GM12865 (cell line): ENCODE data around the gene ZNF280B.

Source experiments
- DNase-seq: peaks from one replicate; pipeline ENCODE4 v3.0.0; 2010; ENCODE audit warnings: low read depth
- H3K4me3 ChIP-seq: 2 replicates; pipeline ENCODE4 v1.5.1; 2011; ENCODE audit warnings: mild to moderate bottlenecking, low read depth, low read length, control low read depth
- TF ChIP-seq, protein P1 (sequence below): IDR thresholded peaks from 2 replicates; pipeline ENCODE4 v1.5.1; 2011; ENCODE audit warnings: low read length, control low read depth, low read depth, inconsistent platforms; ENCODE audit not compliant: insufficient read depth; ENCODE audit errors: missing control alignments

Gene ZNF280B

DNA sequence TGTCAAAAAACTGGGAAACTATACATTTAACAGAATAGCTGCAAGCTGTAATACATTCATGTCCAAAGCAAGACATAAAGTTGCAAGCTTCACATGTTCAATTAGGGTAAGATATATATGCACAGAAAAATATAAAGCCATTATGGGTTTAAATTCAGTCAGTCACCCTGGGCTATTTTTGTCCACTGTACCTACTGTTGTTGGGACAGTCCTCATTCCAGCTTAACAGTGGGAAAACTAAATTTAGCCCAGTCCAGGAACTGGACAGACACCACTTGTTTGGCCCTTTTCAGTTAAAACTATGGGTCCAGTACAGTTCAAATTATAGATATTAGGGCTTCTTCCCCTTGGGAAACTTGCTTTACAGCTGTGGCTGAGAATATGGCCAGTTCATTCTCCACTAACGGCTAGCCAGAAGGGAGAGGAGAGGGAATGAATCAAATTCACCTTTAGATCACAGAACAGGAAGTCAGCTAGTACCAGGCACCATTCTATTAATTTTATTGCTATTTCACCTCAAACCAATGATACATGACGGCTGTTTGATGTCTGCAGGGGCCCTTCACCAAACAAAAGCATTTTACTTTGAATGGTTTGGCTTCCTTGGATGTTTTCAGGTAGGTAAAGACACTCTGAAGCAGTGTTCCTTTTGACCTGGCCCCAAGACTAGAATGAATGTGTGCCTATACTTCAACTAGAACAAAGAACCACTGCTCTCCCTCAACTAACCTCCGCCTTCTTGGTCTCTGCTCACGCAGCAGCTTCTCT, 22.2 kb downstream of the ZNF280B start:
- DNase-seq = no peak
- TF ChIP-seq, protein P1, sequence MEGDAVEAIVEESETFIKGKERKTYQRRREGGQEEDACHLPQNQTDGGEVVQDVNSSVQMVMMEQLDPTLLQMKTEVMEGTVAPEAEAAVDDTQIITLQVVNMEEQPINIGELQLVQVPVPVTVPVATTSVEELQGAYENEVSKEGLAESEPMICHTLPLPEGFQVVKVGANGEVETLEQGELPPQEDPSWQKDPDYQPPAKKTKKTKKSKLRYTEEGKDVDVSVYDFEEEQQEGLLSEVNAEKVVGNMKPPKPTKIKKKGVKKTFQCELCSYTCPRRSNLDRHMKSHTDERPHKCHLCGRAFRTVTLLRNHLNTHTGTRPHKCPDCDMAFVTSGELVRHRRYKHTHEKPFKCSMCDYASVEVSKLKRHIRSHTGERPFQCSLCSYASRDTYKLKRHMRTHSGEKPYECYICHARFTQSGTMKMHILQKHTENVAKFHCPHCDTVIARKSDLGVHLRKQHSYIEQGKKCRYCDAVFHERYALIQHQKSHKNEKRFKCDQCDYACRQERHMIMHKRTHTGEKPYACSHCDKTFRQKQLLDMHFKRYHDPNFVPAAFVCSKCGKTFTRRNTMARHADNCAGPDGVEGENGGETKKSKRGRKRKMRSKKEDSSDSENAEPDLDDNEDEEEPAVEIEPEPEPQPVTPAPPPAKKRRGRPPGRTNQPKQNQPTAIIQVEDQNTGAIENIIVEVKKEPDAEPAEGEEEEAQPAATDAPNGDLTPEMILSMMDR = no peak
- no peak overlapping the region for H3K4me3 ChIP-seq

DNA sequence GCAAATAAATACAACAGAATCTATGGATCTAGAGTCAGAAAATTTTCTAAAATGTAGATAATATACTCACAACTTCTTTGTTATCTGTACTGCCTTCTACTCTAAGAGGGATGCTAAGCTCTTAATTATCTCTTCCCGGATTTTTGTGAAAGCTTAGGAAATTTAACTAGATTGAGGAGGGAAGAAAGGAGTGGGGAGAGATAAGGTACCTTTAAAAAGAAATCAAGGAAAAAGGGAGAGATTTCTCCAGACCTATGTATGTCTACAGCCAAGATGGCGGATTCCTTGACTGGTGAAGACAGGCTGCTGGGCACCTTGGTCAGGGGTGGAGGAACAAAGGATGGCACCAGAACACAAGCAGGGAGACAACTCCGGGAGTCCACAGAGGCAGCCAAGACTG, 23.0 kb downstream of the ZNF280B start:
- TF ChIP-seq, protein P1 = no peak
- no peak overlapping the region for H3K4me3 ChIP-seq
- no peak for DNase-seq

DNA sequence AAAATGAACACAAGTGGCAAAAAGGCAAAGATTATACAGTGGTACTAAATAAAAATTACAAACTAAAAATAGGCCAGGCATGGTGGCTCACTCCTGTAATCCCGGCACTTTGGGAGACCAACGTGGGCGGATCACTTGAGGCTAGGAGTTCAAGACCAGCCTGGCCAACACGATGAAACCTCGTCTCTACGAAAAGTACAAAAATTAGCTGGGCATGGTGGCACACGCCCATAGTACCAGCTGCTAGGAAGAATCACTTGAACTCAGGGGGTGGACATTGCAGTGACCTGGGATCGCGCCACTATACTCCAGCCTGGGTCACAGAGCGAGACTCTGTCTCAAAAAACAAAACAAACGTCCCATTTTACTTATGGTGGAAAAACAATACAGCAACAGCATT, 24.5 kb downstream of the ZNF280B start:
- TF ChIP-seq, protein P1 = no peak

DNA sequence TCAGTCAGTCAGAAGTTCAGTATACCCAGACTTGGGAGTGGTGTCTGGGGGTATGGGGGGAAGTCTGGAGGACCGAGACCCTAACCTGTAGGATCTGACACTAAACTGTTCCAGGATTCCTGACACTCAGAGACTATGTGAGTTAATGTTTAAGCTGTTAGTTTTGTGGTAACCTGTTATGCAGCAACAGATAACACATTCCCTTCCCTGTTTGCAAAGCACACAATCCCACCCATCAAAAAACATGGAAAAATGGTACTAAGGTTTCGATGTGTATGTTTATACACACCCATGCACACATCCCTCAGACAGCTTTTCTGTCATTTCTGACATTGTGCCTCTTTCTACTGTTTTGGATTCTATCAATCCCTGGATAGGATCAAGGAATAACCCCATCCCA, 27.6 kb downstream of the ZNF280B start:
- TF ChIP-seq, protein P1 = no peak
- no peak for DNase-seq
- no peak overlapping the region for H3K4me3 ChIP-seq

More for the DNA sequence above, 24.5 kb downstream of the ZNF280B start:
- no peak for DNase-seq
- H3K4me3 ChIP-seq = no peak overlapping the region

DNA sequence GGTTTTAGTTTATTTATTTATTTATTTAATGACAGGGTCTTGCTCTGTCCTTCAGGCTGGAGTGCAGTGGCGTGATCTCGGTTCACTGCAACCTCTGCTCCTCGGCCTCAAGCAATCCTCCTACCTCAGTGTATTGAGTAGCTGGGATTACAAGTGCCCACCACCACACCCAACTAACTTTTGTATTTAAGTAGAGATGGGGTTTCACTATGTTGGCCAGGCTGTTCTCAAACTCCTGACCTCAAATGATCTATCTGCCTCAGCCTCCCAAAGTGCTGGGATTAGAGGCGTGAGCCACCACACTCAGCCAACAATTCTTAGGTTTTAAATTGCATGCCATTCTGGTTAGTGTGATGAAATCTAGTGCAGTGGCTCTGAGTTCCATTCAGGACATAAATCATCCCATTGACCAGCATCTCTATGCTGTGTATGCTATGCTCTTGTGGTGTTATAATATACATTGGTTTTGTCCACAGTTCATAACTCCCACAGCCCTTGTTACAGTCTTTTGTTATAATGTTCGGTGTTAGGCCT, 28.5 kb downstream of the ZNF280B start:
- DNase-seq = no peak
- TF ChIP-seq, protein P1 = no peak
- H3K4me3 ChIP-seq = no peak overlapping the region

DNA sequence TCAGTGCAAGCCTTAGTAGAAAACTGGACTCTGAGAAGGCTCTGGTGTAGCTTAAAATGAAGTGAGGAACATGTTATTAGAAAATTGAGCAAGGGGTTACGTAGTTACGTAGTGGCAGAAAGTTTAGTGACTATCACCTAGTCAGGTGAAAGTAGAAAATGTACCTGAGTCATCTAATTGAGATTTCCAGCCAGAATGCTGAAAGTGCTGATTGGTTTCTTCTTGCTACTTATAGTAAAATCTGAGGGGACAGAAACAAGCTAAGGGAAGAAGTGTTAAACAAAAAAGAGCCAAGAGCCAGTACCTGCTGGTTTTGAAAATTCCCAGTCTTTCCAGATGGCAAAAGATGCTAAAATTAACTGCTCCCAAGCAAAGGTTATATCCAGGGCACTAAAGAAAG, 29.4 kb downstream of the ZNF280B start:
- TF ChIP-seq, protein P1 = no peak
- no peak for DNase-seq
- H3K4me3 ChIP-seq = no peak overlapping the region

DNA sequence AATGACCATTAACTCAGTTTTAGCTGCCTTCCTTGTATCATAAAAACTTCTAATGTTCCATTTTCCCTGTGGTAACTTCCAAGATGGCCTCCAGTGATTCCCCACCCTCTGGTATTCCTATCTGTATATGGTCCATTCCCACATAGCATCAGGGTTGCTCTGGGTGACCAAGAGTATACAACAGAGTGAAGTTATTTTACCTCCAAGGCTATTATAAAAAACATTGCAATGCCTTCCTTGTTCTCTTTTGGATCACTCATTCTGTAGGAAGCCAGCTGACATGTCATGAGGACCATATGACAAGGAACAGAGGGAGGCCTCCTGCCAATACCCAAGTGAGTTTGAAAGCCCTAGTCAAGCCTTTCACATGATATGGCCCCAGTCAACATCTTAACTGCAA, 30.1 kb downstream of the ZNF280B start:
- H3K4me3 ChIP-seq = no peak overlapping the region
- no peak for DNase-seq
- TF ChIP-seq, protein P1 = no peak
